Panc1 (cell line): Measurements from ENCODE around the gene PAPPA.

Source experiments
- CTCF ChIP-seq: fragments of 450-650 bp; IDR thresholded peaks from 2 replicates; pipeline ENCODE4 v1.5.1; 2017; ENCODE audit warnings: mild to moderate bottlenecking
- POLR2AphosphoS5 ChIP-seq: IDR thresholded peaks from 2 replicates; pipeline ENCODE4 v1.6.1; 2012; ENCODE audit warnings: mild to moderate bottlenecking, low read depth, low read length, moderate library complexity
- TCF7L2 ChIP-seq: IDR thresholded peaks from 2 replicates; pipeline ENCODE4 v1.6.1; 2011; ENCODE audit warnings: mild to moderate bottlenecking, low read depth, low read length, inconsistent platforms
- TF ChIP-seq, protein P1 (sequence below), 2 experiments: IDR thresholded peaks; 2 replicates each; pipeline ENCODE4 v1.6.1; 2011 to 2012; ENCODE audit warnings: low read depth in 2 of 2, control low read depth in 1 of 2, low read length in 1 of 2, mild to moderate bottlenecking in 1 of 2, moderate library complexity in 1 of 2; ENCODE audit not compliant: insufficient read depth in 1 of 2

- TF ChIP-seq TCF7L2 (no peak), CTCF (no peak), POLR2AphosphoS5 (no peak)
- TF ChIP-seq, protein P1, sequence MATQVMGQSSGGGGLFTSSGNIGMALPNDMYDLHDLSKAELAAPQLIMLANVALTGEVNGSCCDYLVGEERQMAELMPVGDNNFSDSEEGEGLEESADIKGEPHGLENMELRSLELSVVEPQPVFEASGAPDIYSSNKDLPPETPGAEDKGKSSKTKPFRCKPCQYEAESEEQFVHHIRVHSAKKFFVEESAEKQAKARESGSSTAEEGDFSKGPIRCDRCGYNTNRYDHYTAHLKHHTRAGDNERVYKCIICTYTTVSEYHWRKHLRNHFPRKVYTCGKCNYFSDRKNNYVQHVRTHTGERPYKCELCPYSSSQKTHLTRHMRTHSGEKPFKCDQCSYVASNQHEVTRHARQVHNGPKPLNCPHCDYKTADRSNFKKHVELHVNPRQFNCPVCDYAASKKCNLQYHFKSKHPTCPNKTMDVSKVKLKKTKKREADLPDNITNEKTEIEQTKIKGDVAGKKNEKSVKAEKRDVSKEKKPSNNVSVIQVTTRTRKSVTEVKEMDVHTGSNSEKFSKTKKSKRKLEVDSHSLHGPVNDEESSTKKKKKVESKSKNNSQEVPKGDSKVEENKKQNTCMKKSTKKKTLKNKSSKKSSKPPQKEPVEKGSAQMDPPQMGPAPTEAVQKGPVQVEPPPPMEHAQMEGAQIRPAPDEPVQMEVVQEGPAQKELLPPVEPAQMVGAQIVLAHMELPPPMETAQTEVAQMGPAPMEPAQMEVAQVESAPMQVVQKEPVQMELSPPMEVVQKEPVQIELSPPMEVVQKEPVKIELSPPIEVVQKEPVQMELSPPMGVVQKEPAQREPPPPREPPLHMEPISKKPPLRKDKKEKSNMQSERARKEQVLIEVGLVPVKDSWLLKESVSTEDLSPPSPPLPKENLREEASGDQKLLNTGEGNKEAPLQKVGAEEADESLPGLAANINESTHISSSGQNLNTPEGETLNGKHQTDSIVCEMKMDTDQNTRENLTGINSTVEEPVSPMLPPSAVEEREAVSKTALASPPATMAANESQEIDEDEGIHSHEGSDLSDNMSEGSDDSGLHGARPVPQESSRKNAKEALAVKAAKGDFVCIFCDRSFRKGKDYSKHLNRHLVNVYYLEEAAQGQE (IDR thresholded peaks at IDR 0.05; ENCODE audit: insufficient read depth in 1 of 2, low read depth in 2 of 2, low read length in 1 of 2): no peak
These were observed 170.0 kb downstream of the PAPPA start for GRCh38 chr9:116323571-116323970.
